ENCODE measurements around the gene FES. TPM values are rescaled to one million over a fixed set of nuclear protein-coding genes. Genes with fewer than 3 reads are reported as not detected.
A peak's percentile ranks its signal among the peaks of the same experiment; 100 is the strongest.

The FES gene
- total and polyA plus RNA-seq, 2 donors (not counting 1 experiment from before 2014, with no cell fraction given) = 5.5 to 31.2 TPM

DNA sequence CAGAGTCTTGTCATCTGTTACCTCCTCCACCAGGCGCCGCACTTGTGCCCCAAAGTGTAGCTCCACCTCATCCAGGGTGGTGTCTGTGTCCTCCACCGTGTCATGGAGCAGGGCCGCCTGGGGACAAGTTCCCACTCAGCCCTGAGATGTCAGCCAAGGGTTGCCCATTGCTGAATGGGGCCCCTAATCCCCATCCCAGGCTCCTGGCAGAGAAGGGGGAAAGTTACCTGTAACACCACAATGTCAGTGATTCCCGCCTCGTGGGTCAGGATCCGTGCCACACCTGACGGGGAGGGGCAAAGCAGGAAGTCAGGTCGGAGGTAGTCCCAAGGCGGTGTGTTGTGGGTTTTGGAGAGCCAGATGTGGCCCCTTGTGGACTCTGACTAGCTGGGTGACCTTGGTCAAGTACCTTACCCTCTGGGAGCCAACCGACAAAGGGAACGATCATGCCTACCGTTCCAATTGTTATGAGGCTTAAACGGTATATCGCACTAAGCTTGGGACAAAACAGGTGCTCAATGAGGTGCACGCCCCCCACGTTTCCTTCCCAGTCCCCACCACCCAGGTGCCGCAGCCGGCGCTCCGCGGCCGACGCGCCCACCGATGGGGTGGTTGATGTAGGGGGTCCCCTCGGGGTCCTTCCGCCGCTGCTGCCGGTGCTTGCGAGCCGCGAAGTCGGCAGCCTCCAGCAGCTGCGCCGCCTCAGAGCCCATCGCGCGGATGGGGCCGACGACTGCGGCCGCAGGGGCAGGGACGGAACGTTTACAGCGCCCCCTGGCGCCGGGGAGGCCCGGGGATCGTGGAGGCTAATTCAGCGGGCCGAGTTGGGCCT is 47.7 kb downstream of the FES start, which contains the start of gene HDDC3:
HDDC3 (minus strand) TSS at position 722 of the 832 bp plus-strand sequence; CDS start at position 713, 9 bp downstream.
- Histone ChIP-seq H3K9me3 (ENCODE audit: control insufficient read depth, insufficient read depth, low read depth, low read length) (no peaks in the 10 kb centered on the region), H4K20me1 (ENCODE audit: control insufficient read depth, extremely low read depth, insufficient read depth, low read length) (no peaks in the 10 kb centered on the region), H3K27me3 (ENCODE audit: control insufficient read depth, insufficient read depth, low read length) (no peaks in the 10 kb centered on the region), H2AFZ (ENCODE audit: low read length) (peak within 1 kb of the TSS; percentile 84), H3K79me2 (ENCODE audit: control insufficient read depth, insufficient read depth, low read length) (peaks cover 17% of the 10 kb centered on the region), H3K9ac (ENCODE audit: insufficient read depth, low read length) (peak within 1 kb of the TSS; percentile 62), H3K4me2 (ENCODE audit: extremely low read depth, insufficient read depth, low read length) (peak within 1 kb of the TSS; percentile 100), H3K27ac (ENCODE audit: insufficient read depth, low read length) (peak within 1 kb of the TSS; percentile 22), H3K4me3 (replicated peaks in 1 of 4; ENCODE audit: control extremely low read depth in 1 of 4, insufficient read depth in 1 of 4, low read depth in 3 of 4, low read length in 4 of 4) (peak within 1 kb of the TSS; percentile 70 to 88 (median 76)), H3K4me1 (ENCODE audit: control insufficient read depth, extremely low read depth, insufficient read depth, low read length) (peaks cover 21% of the 10 kb centered on the region), H3K36me3 (ENCODE audit: control insufficient read depth, insufficient read depth, low read length) (no peaks in the 10 kb centered on the region)
- TF ChIP-seq, protein P1, sequence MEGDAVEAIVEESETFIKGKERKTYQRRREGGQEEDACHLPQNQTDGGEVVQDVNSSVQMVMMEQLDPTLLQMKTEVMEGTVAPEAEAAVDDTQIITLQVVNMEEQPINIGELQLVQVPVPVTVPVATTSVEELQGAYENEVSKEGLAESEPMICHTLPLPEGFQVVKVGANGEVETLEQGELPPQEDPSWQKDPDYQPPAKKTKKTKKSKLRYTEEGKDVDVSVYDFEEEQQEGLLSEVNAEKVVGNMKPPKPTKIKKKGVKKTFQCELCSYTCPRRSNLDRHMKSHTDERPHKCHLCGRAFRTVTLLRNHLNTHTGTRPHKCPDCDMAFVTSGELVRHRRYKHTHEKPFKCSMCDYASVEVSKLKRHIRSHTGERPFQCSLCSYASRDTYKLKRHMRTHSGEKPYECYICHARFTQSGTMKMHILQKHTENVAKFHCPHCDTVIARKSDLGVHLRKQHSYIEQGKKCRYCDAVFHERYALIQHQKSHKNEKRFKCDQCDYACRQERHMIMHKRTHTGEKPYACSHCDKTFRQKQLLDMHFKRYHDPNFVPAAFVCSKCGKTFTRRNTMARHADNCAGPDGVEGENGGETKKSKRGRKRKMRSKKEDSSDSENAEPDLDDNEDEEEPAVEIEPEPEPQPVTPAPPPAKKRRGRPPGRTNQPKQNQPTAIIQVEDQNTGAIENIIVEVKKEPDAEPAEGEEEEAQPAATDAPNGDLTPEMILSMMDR (conservative IDR thresholded peaks at IDR 0.05 in 1 of 2, IDR thresholded peaks at IDR 0.05 in 1 of 2; ENCODE audit: low read depth in 1 of 2, low read length in 2 of 2) = peak; percentile 78 to 81
- no peak for TF ChIP-seq EZH2 (IDR thresholded peaks at IDR 0.05; ENCODE audit: low read length, missing control alignments)
- peak; percentile 72 to 81 for DNase-seq (ENCODE audit: low read depth in 2 of 2)

DNA sequence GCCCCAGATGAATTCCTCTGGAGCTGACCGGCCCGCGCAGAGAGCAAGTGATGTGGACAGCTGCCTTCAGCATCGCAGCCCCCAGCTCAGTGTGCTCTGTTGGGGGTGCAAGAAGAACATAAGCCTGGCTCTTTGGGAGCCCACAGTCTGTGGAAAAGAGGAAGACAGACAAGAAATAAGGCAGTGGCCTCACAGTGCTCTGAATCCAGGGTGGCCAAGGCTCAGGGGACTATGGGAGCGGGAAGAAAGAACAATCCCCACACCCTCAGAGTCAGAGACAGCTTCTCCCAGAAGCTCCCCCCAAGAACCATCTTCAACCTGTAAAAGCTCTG is 48.3 kb downstream of the FES start:
- peaks cover 17% of the 10 kb centered on the region for H3K79me2 ChIP-seq (ENCODE audit: control insufficient read depth, insufficient read depth, low read length)
- peak overlapping the region; percentile 84 for H2AFZ ChIP-seq (ENCODE audit: low read length)
- H4K20me1 ChIP-seq (ENCODE audit: control insufficient read depth, extremely low read depth, insufficient read depth, low read length) = no peaks in the 10 kb centered on the region
- no peaks in the 10 kb centered on the region for H3K36me3 ChIP-seq (ENCODE audit: control insufficient read depth, insufficient read depth, low read length)
- H3K4me2 ChIP-seq (ENCODE audit: extremely low read depth, insufficient read depth, low read length) = peak overlapping the region; percentile 20
- no peak overlapping the region for H3K27ac ChIP-seq (ENCODE audit: insufficient read depth, low read length)
- H3K4me3 ChIP-seq (replicated peaks in 1 of 4; ENCODE audit: control extremely low read depth in 1 of 4, insufficient read depth in 1 of 4, low read depth in 3 of 4, low read length in 4 of 4) = peak overlapping the region in 1 of 4 experiments; percentile 88
- no peaks in the 10 kb centered on the region for H3K27me3 ChIP-seq (ENCODE audit: control insufficient read depth, insufficient read depth, low read length)
- no peaks in the 10 kb centered on the region for H3K9me3 ChIP-seq (ENCODE audit: control insufficient read depth, insufficient read depth, low read depth, low read length)
- DNase-seq (ENCODE audit: low read depth in 2 of 2) = no peak
- H3K9ac ChIP-seq (ENCODE audit: insufficient read depth, low read length) = no peak overlapping the region
- H3K4me1 ChIP-seq (ENCODE audit: control insufficient read depth, extremely low read depth, insufficient read depth, low read length) = peaks cover 21% of the 10 kb centered on the region
- TF ChIP-seq EZH2 (IDR thresholded peaks at IDR 0.05; ENCODE audit: low read length, missing control alignments) = no peak
- TF ChIP-seq, protein P1 (conservative IDR thresholded peaks at IDR 0.05 in 1 of 2, IDR thresholded peaks at IDR 0.05 in 1 of 2; ENCODE audit: low read depth in 1 of 2, low read length in 2 of 2) = no peak

DNA sequence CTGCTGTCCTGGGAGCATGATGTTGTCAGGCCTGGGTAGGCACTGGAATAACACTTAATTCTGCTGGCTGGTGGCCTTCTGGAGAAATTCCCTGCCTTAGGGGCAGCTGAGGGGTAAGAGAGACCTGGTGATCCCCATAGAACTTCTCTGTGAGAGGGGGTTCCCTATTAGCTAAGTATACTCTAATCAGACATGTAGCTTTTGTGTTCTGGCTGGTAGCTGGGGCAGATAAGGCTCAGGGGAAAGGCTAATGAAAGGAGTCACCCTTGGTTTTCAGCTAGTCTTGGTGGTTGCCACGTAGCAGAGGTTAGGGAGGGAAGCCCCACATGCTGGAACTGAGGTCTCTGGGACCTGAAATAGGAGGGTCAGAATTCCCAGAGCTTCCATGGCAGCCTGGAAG is 49.0 kb downstream of the FES start:
- DNase-seq (ENCODE audit: low read depth in 2 of 2) = no peak
- H3K4me1 ChIP-seq (ENCODE audit: control insufficient read depth, extremely low read depth, insufficient read depth, low read length) = peaks cover 21% of the 10 kb centered on the region
- peaks cover 1% of the 10 kb centered on the region for H3K36me3 ChIP-seq (ENCODE audit: control insufficient read depth, insufficient read depth, low read length)
- no peak overlapping the region for H3K4me3 ChIP-seq (replicated peaks in 1 of 4; ENCODE audit: control extremely low read depth in 1 of 4, insufficient read depth in 1 of 4, low read depth in 3 of 4, low read length in 4 of 4)
- H3K27ac ChIP-seq (ENCODE audit: insufficient read depth, low read length) = no peak overlapping the region
- TF ChIP-seq EZH2 (IDR thresholded peaks at IDR 0.05; ENCODE audit: low read length, missing control alignments) = no peak
- TF ChIP-seq, protein P1 (conservative IDR thresholded peaks at IDR 0.05 in 1 of 2, IDR thresholded peaks at IDR 0.05 in 1 of 2; ENCODE audit: low read depth in 1 of 2, low read length in 2 of 2) = no peak
- no peaks in the 10 kb centered on the region for H4K20me1 ChIP-seq (ENCODE audit: control insufficient read depth, extremely low read depth, insufficient read depth, low read length)
- H3K4me2 ChIP-seq (ENCODE audit: extremely low read depth, insufficient read depth, low read length) = no peak overlapping the region
- no peak overlapping the region for H3K9ac ChIP-seq (ENCODE audit: insufficient read depth, low read length)
- no peaks in the 10 kb centered on the region for H3K9me3 ChIP-seq (ENCODE audit: control insufficient read depth, insufficient read depth, low read depth, low read length)
- peaks cover 17% of the 10 kb centered on the region for H3K79me2 ChIP-seq (ENCODE audit: control insufficient read depth, insufficient read depth, low read length)
- H3K27me3 ChIP-seq (ENCODE audit: control insufficient read depth, insufficient read depth, low read length) = no peaks in the 10 kb centered on the region
- H2AFZ ChIP-seq (ENCODE audit: low read length) = no peak overlapping the region
